H9 (cell line): Measurements from ENCODE around the gene DMRTA2. TPM values are rescaled to one million over a fixed set of nuclear protein-coding genes. Genes with fewer than 3 reads are reported as not detected.

Experiments
- DNase-seq: peaks from one replicate; pipeline ENCODE4 v3.0.0-alpha.2; 2017
- H2AFZ ChIP-seq: one replicate; pipeline ENCODE4 v1.6.1; 2013; ENCODE audit warnings: mild to moderate bottlenecking, low read length, control low read depth, moderate library complexity
- H2AK5ac ChIP-seq: 2 replicates; pipeline ENCODE4 v1.6.1; 2013; ENCODE audit warnings: low read length, control low read depth, mixed read lengths; ENCODE audit not compliant: insufficient read length
- H2BK120ac ChIP-seq: one replicate; pipeline ENCODE4 v1.6.1; 2013; ENCODE audit warnings: low read depth, mild to moderate bottlenecking, low read length, control low read depth, inconsistent platforms; ENCODE audit not compliant: poor library complexity, severe bottlenecking
- H2BK12ac ChIP-seq: 2 replicates; pipeline ENCODE4 v1.6.1; 2013; ENCODE audit warnings: low read length, control low read depth, mixed read lengths, low read depth; ENCODE audit not compliant: insufficient read length
- H2BK15ac ChIP-seq: 2 replicates; pipeline ENCODE4 v1.6.1; 2013; ENCODE audit warnings: low read depth, low read length, control low read depth
- H2BK20ac ChIP-seq: one replicate; pipeline ENCODE4 v1.6.1; 2013; ENCODE audit warnings: low read depth, mild to moderate bottlenecking, low read length, control low read depth, inconsistent platforms; ENCODE audit not compliant: poor library complexity, severe bottlenecking
- H2BK5ac ChIP-seq: 2 replicates; pipeline ENCODE4 v1.6.1; 2013; ENCODE audit warnings: low read length, control low read depth, mixed read lengths; ENCODE audit not compliant: insufficient read length
- H3K14ac ChIP-seq: 2 replicates; pipeline ENCODE4 v1.6.1; 2013; ENCODE audit warnings: low read length, control low read depth; ENCODE audit not compliant: insufficient read depth
- H3K18ac ChIP-seq: 2 replicates; pipeline ENCODE4 v1.6.1; 2013; ENCODE audit warnings: low read depth, mild to moderate bottlenecking, mixed read lengths, low read length, control low read depth; ENCODE audit not compliant: insufficient read length
- H3K23ac ChIP-seq: 2 replicates; pipeline ENCODE4 v1.6.1; 2013; ENCODE audit warnings: low read length, control low read depth, mixed read lengths, low read depth; ENCODE audit not compliant: insufficient read length
- H3K23me2 ChIP-seq: 2 replicates; pipeline ENCODE4 v1.6.1; 2013; ENCODE audit warnings: low read depth, mild to moderate bottlenecking, mixed read lengths, low read length, control low read depth; ENCODE audit not compliant: insufficient read length, poor library complexity, severe bottlenecking
- H3K27ac ChIP-seq: 2 replicates; pipeline ENCODE4 v1.5.1; 2013; ENCODE audit warnings: low read length, control low read depth, mixed read lengths, low read depth; ENCODE audit not compliant: insufficient read length
- H3K27me3 ChIP-seq: 2 replicates; pipeline ENCODE4 v1.6.1; 2013; ENCODE audit warnings: low read length, control low read depth, inconsistent platforms; ENCODE audit not compliant: insufficient read depth
- H3K4ac ChIP-seq: 2 replicates; pipeline ENCODE4 v1.6.1; 2013; ENCODE audit warnings: low read depth, mild to moderate bottlenecking, control low read depth, inconsistent platforms, low read length, moderate library complexity
- H3K4me1 ChIP-seq: 2 replicates; pipeline ENCODE4 v1.6.1; 2013; ENCODE audit warnings: low read length, control low read depth, inconsistent platforms; ENCODE audit not compliant: insufficient read depth
- H3K4me2 ChIP-seq: 2 replicates; pipeline ENCODE4 v1.6.1; 2013; ENCODE audit warnings: low read length, control low read depth, mixed read lengths; ENCODE audit not compliant: insufficient read length, insufficient read depth
- H3K56ac ChIP-seq: 2 replicates; pipeline ENCODE4 v1.6.1; 2013; ENCODE audit warnings: low read depth, mild to moderate bottlenecking, mixed read lengths, low read length, control low read depth; ENCODE audit not compliant: insufficient read length
- H3K79me1 ChIP-seq: 2 replicates; pipeline ENCODE4 v1.6.1; 2013; ENCODE audit warnings: low read depth, mild to moderate bottlenecking, moderate library complexity, low read length, control low read depth, inconsistent platforms; ENCODE audit not compliant: insufficient read depth, poor library complexity, severe bottlenecking
- H3K79me2 ChIP-seq: 2 replicates; pipeline ENCODE4 v1.6.1; 2013; ENCODE audit warnings: low read length, control low read depth, inconsistent platforms; ENCODE audit not compliant: insufficient read depth
- H3K9ac ChIP-seq: 2 replicates; pipeline ENCODE4 v1.6.1; 2013; ENCODE audit warnings: low read length, control low read depth, mixed read lengths; ENCODE audit not compliant: insufficient read length; ENCODE audit errors: extremely low read depth
- H3K9me3 ChIP-seq: one replicate; pipeline ENCODE4 v1.6.1; 2013; ENCODE audit warnings: low read depth, low read length, inconsistent platforms; ENCODE audit not compliant: control insufficient read depth
- H3T11ph ChIP-seq: one replicate; pipeline ENCODE4 v1.6.1; 2013; ENCODE audit warnings: mild to moderate bottlenecking, low read length, control low read depth, inconsistent platforms
- H4K20me1 ChIP-seq: one replicate; pipeline ENCODE4 v1.6.1; 2013; ENCODE audit not compliant: control insufficient read depth, insufficient read length, insufficient read depth
- H4K5ac ChIP-seq: 2 replicates; pipeline ENCODE4 v1.6.1; 2013; ENCODE audit warnings: low read depth, mild to moderate bottlenecking, mixed read lengths, low read length, control low read depth; ENCODE audit not compliant: insufficient read length
- H4K8ac ChIP-seq: replicated peaks from 2 replicates; pipeline ENCODE4 v1.6.1; 2013; ENCODE audit warnings: low read length, control low read depth, mixed read lengths, low read depth; ENCODE audit not compliant: insufficient read length
- H4K91ac ChIP-seq: 2 replicates; pipeline ENCODE4 v1.6.1; 2013; ENCODE audit warnings: low read depth, mild to moderate bottlenecking, moderate library complexity, mixed read lengths, low read length, control low read depth; ENCODE audit not compliant: insufficient read length
- H3K27ac Mint-ChIP-seq, 3 experiments: 2 replicates in 2 of 3; 3 replicates in 1 of 3; pipeline ENCODE4 v1.8.0; 2020 to 2021; ENCODE audit warnings: mixed read lengths in 3 of 3, mild to moderate bottlenecking in 1 of 3, moderate library complexity in 1 of 3
- H3K27me3 Mint-ChIP-seq: 2 replicates; pipeline ENCODE4 v1.8.0; 2021; ENCODE audit warnings: low read depth, mild to moderate bottlenecking, moderate library complexity, mixed read lengths
- H3K36me3 Mint-ChIP-seq, 3 experiments: 2 replicates in 2 of 3; 3 replicates in 1 of 3; pipeline ENCODE4 v1.8.0; 2020 to 2021; ENCODE audit warnings: low read depth in 3 of 3, mixed read lengths in 3 of 3; ENCODE audit not compliant: insufficient read depth in 1 of 3
- H3K4me1 Mint-ChIP-seq, 2 experiments: 2 replicates each; pipeline ENCODE4 v1.8.0; 2020; ENCODE audit warnings: mixed read lengths in 2 of 2
- H3K4me3 Mint-ChIP-seq, 2 experiments: 2 replicates in 1 of 2; 3 replicates in 1 of 2; pipeline ENCODE4 v1.8.0; 2020 to 2021; ENCODE audit warnings: mild to moderate bottlenecking in 2 of 2, mixed read lengths in 2 of 2, moderate library complexity in 1 of 2
- H3K9me3 Mint-ChIP-seq, 2 experiments: 2 replicates in 1 of 2; 3 replicates in 1 of 2; pipeline ENCODE4 v1.8.0; 2020; ENCODE audit warnings: mild to moderate bottlenecking in 2 of 2, mixed read lengths in 2 of 2, moderate library complexity in 1 of 2
- CTCF ChIP-seq: fragments of 200-600 bp; sonication (generic); conservative IDR thresholded peaks from 3 replicates; pipeline ENCODE4 v1.8.0; 2021; ENCODE audit warnings: antibody characterized with exemption, mild to moderate bottlenecking
- WGBS: extraction: QIAGEN DNeasy Blood & Tissue Kit; methylation state at CpG from one replicate; pipeline ENCODE4 v1.1.7; 2013; ENCODE audit warnings: missing lambda C conversion rate, low lambda C conversion rate, mixed read lengths; ENCODE audit not compliant: insufficient read length; ENCODE audit errors: extremely low coverage; 5-methylcytosine and 5-hydroxymethylcytosine counted together
- total RNA-seq: library from RNA; stranded (reverse); gene quantifications from 2 replicates; pipeline ENCODE4 v1.2.1, GENCODE V29; 2021

DMRTA2 gene
- total RNA-seq, 1 experiment from 2014 or later: 0.11 TPM

- H2AFZ ChIP-seq: no peak overlapping the region
- peaks cover 9% of the 10 kb centered on the region for H3K23me2 ChIP-seq
- H4K5ac ChIP-seq: no peak overlapping the region
- H3K23ac ChIP-seq: no peak overlapping the region
- DNase-seq: peak; percentile 75
- H3K4me3 Mint-ChIP-seq: peak overlapping the region; percentile 53 to 84
- no peak overlapping the region for H3K9ac ChIP-seq
- H4K20me1 ChIP-seq: no peaks in the 10 kb centered on the region
- H3K27me3 ChIP-seq: peaks cover 98% of the 10 kb centered on the region
- no peak overlapping the region for H3K27ac Mint-ChIP-seq
- no peaks in the 10 kb centered on the region for H3K4me1 ChIP-seq
- H3K4ac ChIP-seq: no peak overlapping the region
- no peaks in the 10 kb centered on the region for H3K79me1 ChIP-seq
- TF ChIP-seq CTCF: no peak
- no peaks in the 10 kb centered on the region for H3K9me3 ChIP-seq
- no peak overlapping the region for H2BK120ac ChIP-seq
- peak overlapping the region; percentile 51 for H3K4me2 ChIP-seq
- no CpG with 5 or more reads among the region's 23 CpGs for WGBS
- H2AK5ac ChIP-seq: no peak overlapping the region
- H2BK15ac ChIP-seq: no peak overlapping the region
- no peak overlapping the region for H3K18ac ChIP-seq
- no peak overlapping the region for H3K27ac ChIP-seq
- no peaks in the 10 kb centered on the region for H3K79me2 ChIP-seq
- no peak overlapping the region for H4K91ac ChIP-seq
- no peak overlapping the region for H3T11ph ChIP-seq
- no peak overlapping the region for H3K14ac ChIP-seq
- peaks cover 32 to 63% of the 10 kb centered on the region in 2 experiments for H3K4me1 Mint-ChIP-seq
- peaks cover 4 to 16% of the 10 kb centered on the region in 2 experiments for H3K9me3 Mint-ChIP-seq
- H4K8ac ChIP-seq: no peak overlapping the region
- no peak overlapping the region for H2BK20ac ChIP-seq
- H2BK12ac ChIP-seq: no peak overlapping the region
- no peak overlapping the region for H3K56ac ChIP-seq
- no peak overlapping the region for H2BK5ac ChIP-seq
- H3K36me3 Mint-ChIP-seq: peaks cover 0 to 4% (median 2%) of the 10 kb centered on the region in 3 experiments; a peak in 3 of 7 replicates
- H3K27me3 Mint-ChIP-seq: peaks cover 98% of the 10 kb centered on the region
Measured at GRCh38 chr1:50423670-50424000, 392 bp upstream of the DMRTA2 start.
